GM19395 (cell line): ENCODE measurements around the gene KIF25.
"Not testable (repeated sequence)": the region's sequence is repeated elsewhere in the genome, so short reads cannot be mapped to it uniquely, and the experiment has no call there.

ENCODE experiments used
- ATAC-seq: cut with Tn5 transposase; IDR thresholded peaks from one replicate; pipeline ENCODE4 v1.9.1; 2021; ENCODE audit warnings: mild to moderate bottlenecking, moderate library complexity; ENCODE audit not compliant: unreplicated experiment

Gene KIF25

GRCh38 chr6:168061269-168062210, 64.1 kb downstream of the KIF25 start:
- ATAC-seq = no peak

- ATAC-seq = no peak
Observed at GRCh38 chr6:168062346-168063289, 65.1 kb downstream of the KIF25 start.

- no peak for ATAC-seq
Observed at GRCh38 chr6:168063431-168063830, 66.0 kb downstream of the KIF25 start.

- no peak for ATAC-seq
Observed at GRCh38 chr6:168064226-168064807, 66.8 kb downstream of the KIF25 start.

- no peak for ATAC-seq
Observed at GRCh38 chr6:168067081-168067759, 69.7 kb downstream of the KIF25 start.

- no peak for ATAC-seq
Observed at GRCh38 chr6:168070804-168071203, 73.3 kb downstream of the KIF25 start.

- no peak for ATAC-seq
Observed at GRCh38 chr6:168071620-168072019, 74.1 kb downstream of the KIF25 start.

- ATAC-seq = no peak
Observed at GRCh38 chr6:168072261-168072660, 74.8 kb downstream of the KIF25 start.

GRCh38 chr6:168072730-168073129, 75.3 kb downstream of the KIF25 start:
- ATAC-seq = no peak

- no peak for ATAC-seq
Observed at GRCh38 chr6:168073937-168074730, 76.7 kb downstream of the KIF25 start.

- ATAC-seq = no peak
Observed at GRCh38 chr6:168075216-168075615, 77.7 kb downstream of the KIF25 start.

GRCh38 chr6:168075787-168076202, 78.3 kb downstream of the KIF25 start:
- ATAC-seq = no peak

- ATAC-seq = not testable (repeated sequence)
Observed at GRCh38 chr6:168077401-168077800, 79.9 kb downstream of the KIF25 start.

- ATAC-seq = no peak
Observed at GRCh38 chr6:168078175-168078942, 80.9 kb downstream of the KIF25 start.

GRCh38 chr6:168078943-168079405, 81.5 kb downstream of the KIF25 start, which contains the start of gene FRMD1:
FRMD1 (minus strand) TSS chr6:168079212; CDS start chr6:168079094, 118 bp downstream.
- no peak for ATAC-seq

- no peak for ATAC-seq
Observed at GRCh38 chr6:168080393-168081077, 83.1 kb downstream of the KIF25 start.

- no peak for ATAC-seq
Observed at GRCh38 chr6:168081858-168082546, 84.5 kb downstream of the KIF25 start.
